ENCODE data around the gene CNOT6L. TPM values are rescaled to one million over a fixed set of nuclear protein-coding genes. Genes with fewer than 3 reads are reported as not detected.

Gene CNOT6L
- total and polyA plus RNA-seq, 2 donors from 2014 or later, result 5.8 to 73.3 TPM

DNA sequence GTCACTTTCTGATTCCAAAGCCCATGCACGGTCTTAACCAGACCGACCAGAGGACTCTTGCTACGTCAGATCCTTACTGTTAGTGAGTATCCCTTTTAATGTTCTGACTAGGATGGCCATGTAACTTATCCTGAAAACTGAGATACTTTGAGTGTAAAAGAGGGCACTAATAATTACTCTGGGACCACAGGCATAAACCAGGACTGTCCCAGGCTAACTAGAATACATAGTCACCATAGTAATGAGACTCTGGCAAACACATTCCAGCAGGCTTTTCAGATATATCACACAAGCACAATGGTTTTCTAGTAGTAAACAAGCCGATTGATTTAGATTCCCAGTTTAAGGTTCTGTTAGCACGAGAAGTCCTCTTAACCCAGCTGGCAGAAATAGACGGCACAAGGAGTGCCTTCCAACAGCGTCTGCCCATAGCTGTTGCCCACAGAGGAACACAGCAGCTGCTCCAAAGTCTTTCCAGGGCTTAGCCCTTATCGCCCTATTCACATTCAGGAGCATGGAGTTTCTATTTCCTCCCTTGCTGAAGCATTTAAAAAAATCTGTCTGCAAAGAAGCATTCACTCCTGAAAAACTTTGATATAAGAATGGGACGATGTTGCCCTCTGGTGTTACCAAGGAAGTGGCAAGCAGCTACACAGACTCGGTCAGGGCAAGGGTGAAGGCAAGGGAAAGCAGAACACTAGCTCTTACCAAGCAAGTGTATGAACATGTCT lies 121.1 kb downstream of the CNOT6L start:
- Histone ChIP-seq H3K27me3 (ENCODE audit: control insufficient read depth, insufficient read depth, low read length) (no peaks in the 10 kb centered on the region), H3K9me3 (ENCODE audit: control insufficient read depth in 2 of 3, insufficient read depth in 1 of 3, low read length in 3 of 3) (no peaks in the 10 kb centered on the region), H3K9ac (ENCODE audit: low read length in 3 of 3) (peak overlapping the region in 1 of 3 donors; percentile 15), H3K36me3 (ENCODE audit: control insufficient read depth in 2 of 3, insufficient read depth in 3 of 3, low read length in 3 of 3) (no peaks in the 10 kb centered on the region), H3K4me3 (ENCODE audit: low read length in 3 of 3) (peak overlapping the region in 1 of 3 donors; percentile 15), H3K4me1 (ENCODE audit: control insufficient read depth in 2 of 3, insufficient read depth in 2 of 3, low read depth in 1 of 3, low read length in 3 of 3) (peaks cover 0 to 4% (median 3%) of the 10 kb centered on the region in 3 donors), H3K27ac (ENCODE audit: low read depth in 2 of 2, low read length in 2 of 2) (no peak overlapping the region)
- TF ChIP-seq, protein P1, sequence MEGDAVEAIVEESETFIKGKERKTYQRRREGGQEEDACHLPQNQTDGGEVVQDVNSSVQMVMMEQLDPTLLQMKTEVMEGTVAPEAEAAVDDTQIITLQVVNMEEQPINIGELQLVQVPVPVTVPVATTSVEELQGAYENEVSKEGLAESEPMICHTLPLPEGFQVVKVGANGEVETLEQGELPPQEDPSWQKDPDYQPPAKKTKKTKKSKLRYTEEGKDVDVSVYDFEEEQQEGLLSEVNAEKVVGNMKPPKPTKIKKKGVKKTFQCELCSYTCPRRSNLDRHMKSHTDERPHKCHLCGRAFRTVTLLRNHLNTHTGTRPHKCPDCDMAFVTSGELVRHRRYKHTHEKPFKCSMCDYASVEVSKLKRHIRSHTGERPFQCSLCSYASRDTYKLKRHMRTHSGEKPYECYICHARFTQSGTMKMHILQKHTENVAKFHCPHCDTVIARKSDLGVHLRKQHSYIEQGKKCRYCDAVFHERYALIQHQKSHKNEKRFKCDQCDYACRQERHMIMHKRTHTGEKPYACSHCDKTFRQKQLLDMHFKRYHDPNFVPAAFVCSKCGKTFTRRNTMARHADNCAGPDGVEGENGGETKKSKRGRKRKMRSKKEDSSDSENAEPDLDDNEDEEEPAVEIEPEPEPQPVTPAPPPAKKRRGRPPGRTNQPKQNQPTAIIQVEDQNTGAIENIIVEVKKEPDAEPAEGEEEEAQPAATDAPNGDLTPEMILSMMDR (IDR thresholded peaks at IDR 0.05; ENCODE audit: borderline replicate concordance, extremely low read depth, insufficient read depth), result peak; percentile 3
- intact Hi-C loops (cut with DNase I), result no loop called here
- FAIRE-seq, result no peak
- DNase-seq, result peak in 4 of 5 donors; percentile 39 to 75 (median 53)

DNA sequence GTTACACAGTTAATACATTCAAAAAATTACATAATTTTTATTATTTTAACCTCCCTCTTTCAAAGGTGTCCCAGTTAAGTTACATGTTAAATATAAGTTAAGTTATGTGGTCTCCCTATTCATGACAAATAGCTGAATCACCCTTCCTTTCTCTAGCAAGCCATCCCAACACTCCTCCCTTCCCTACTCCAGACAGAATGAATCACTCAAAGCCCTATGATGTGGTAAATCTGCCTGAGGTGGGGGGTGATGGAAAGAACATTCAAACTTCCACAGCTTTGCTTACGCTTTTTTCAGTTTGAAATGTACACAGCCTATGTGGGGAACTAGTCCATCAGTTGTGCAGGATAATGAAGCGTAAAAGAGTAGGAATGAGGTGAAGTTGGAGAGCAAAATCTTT lies 123.4 kb downstream of the CNOT6L start:
- Histone ChIP-seq H3K27ac (ENCODE audit: low read depth in 2 of 2, low read length in 2 of 2) (no peak overlapping the region), H3K9me3 (ENCODE audit: control insufficient read depth in 2 of 3, insufficient read depth in 1 of 3, low read length in 3 of 3) (no peaks in the 10 kb centered on the region), H3K27me3 (ENCODE audit: control insufficient read depth, insufficient read depth, low read length) (no peaks in the 10 kb centered on the region), H3K4me1 (ENCODE audit: control insufficient read depth in 2 of 3, insufficient read depth in 2 of 3, low read depth in 1 of 3, low read length in 3 of 3) (peaks cover 0 to 4% (median 3%) of the 10 kb centered on the region in 3 donors), H3K4me3 (ENCODE audit: low read length in 3 of 3) (no peak overlapping the region), H3K36me3 (ENCODE audit: control insufficient read depth in 2 of 3, insufficient read depth in 3 of 3, low read length in 3 of 3) (no peaks in the 10 kb centered on the region), H3K9ac (ENCODE audit: low read length in 3 of 3) (no peak overlapping the region)
- TF ChIP-seq, protein P1 (IDR thresholded peaks at IDR 0.05; ENCODE audit: borderline replicate concordance, extremely low read depth, insufficient read depth), result no peak
- no peak for FAIRE-seq
- intact Hi-C loops (cut with DNase I), result no loop called here
- DNase-seq, result peak in 1 of 5 donors; percentile 25

DNA sequence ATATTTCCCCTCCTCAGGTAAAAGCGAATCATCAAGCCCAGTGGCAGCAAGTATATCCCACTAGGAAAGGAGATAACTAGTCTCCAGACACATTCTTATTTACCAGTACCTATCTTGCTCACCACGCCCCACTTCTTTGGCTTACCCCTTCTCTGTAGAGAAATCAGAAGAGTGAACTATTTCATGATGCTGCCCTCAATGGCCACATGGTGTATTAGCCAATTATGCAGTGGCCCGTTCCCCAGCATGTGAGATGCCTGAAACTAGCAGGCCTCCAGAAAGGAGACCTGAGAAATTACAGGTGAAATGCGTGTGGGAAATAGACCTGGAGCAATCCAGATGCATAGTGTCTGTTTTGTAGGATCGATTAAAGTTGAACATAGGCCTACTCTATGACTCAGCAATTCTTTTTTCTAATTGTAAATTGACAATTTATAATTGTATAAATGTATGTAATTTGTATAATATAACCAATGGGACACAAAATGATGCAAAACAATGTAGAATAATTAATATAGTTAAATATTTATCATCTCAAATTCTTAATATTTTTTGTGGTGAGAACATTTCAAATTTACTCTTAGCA lies 126.2 kb downstream of the CNOT6L start:
- H3K36me3 ChIP-seq (ENCODE audit: control insufficient read depth in 2 of 3, insufficient read depth in 3 of 3, low read length in 3 of 3), result no peaks in the 10 kb centered on the region
- intact Hi-C loops (cut with DNase I), result no loop called here
- DNase-seq, result no peak
- H3K27ac ChIP-seq (ENCODE audit: low read depth in 2 of 2, low read length in 2 of 2), result no peak overlapping the region
- H3K9me3 ChIP-seq (ENCODE audit: control insufficient read depth in 2 of 3, insufficient read depth in 1 of 3, low read length in 3 of 3), result no peaks in the 10 kb centered on the region
- H3K9ac ChIP-seq (ENCODE audit: low read length in 3 of 3), result no peak overlapping the region
- no peaks in the 10 kb centered on the region for H3K27me3 ChIP-seq (ENCODE audit: control insufficient read depth, insufficient read depth, low read length)
- FAIRE-seq, result no peak
- H3K4me3 ChIP-seq (ENCODE audit: low read length in 3 of 3), result no peak overlapping the region
- H3K4me1 ChIP-seq (ENCODE audit: control insufficient read depth in 2 of 3, insufficient read depth in 2 of 3, low read depth in 1 of 3, low read length in 3 of 3), result peaks cover 0 to 1% (median 0%) of the 10 kb centered on the region in 3 donors
- TF ChIP-seq, protein P1 (IDR thresholded peaks at IDR 0.05; ENCODE audit: borderline replicate concordance, extremely low read depth, insufficient read depth), result no peak
